Body of pancreas (tissue), 4 donors: ENCODE measurements around the gene SPDYE8.
"Not testable (repeated sequence)": the region's sequence is repeated elsewhere in the genome, so short reads cannot be mapped to it uniquely, and the experiment has no call there.

ENCODE experiments used
- POLR2A ChIP-seq, 3 donors: fragments of 450-650 bp; IDR thresholded peaks; one replicate each; pipeline ENCODE4 v1.6.1; 2016; ENCODE audit warnings: antibody characterized with exemption in 3 of 3, mild to moderate bottlenecking in 2 of 3
- TF ChIP-seq, protein P1 (sequence below), 7 experiments: fragments of 450-650 bp in 4 of 7; fragments of 200-600 bp in 3 of 7; sonication (generic) in 3 of 7; IDR thresholded peaks; one replicate each; pipeline ENCODE4 v1.5.1; 2016 to 2019; ENCODE audit warnings: antibody characterized with exemption in 7 of 7

DNA sequence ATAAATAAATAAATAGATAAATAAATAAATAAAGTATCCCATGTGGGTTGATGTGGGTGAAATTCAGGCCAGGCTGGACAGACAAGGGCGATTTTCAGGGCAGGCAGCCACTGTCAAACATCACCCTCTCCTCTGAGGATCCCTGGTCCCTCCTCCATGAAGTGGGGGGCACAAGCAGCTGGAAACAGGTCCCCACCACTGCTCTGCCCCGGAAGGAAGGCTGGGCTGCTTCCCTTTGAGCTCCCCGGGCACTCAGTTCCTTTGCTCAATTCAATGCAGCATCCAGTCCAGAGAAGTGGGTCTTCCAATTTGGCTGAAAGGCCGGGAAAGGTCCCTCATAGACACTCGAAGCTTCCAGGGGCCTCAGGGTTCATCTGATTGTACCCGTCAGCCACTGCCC, 49.2 kb downstream of the SPDYE8 start:
- TF ChIP-seq, protein P1, sequence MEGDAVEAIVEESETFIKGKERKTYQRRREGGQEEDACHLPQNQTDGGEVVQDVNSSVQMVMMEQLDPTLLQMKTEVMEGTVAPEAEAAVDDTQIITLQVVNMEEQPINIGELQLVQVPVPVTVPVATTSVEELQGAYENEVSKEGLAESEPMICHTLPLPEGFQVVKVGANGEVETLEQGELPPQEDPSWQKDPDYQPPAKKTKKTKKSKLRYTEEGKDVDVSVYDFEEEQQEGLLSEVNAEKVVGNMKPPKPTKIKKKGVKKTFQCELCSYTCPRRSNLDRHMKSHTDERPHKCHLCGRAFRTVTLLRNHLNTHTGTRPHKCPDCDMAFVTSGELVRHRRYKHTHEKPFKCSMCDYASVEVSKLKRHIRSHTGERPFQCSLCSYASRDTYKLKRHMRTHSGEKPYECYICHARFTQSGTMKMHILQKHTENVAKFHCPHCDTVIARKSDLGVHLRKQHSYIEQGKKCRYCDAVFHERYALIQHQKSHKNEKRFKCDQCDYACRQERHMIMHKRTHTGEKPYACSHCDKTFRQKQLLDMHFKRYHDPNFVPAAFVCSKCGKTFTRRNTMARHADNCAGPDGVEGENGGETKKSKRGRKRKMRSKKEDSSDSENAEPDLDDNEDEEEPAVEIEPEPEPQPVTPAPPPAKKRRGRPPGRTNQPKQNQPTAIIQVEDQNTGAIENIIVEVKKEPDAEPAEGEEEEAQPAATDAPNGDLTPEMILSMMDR (IDR thresholded peaks at IDR 0.05), result not testable (repeated sequence)
- not testable (repeated sequence) for TF ChIP-seq POLR2A (IDR thresholded peaks at IDR 0.05)
